ENCODE measurements around the gene E2F6. TPM values are rescaled to one million over a fixed set of nuclear protein-coding genes. Genes with fewer than 3 reads are reported as not detected.

Gene E2F6
- total RNA-seq, 1 experiment from 2014 or later: 21.8 TPM

GRCh38 chr2:11491348-11491933, 25.5 kb upstream of the E2F6 start:
- Histone ChIP-seq H3K56ac (ENCODE audit: insufficient read length, low read depth, low read length) (no peak overlapping the region), H4K5ac (ENCODE audit: insufficient read length, low read depth, low read length) (no peak overlapping the region), H2BK20ac (ENCODE audit: low read depth, low read length, poor library complexity, severe bottlenecking) (no peak overlapping the region), H4K8ac (replicated peaks; ENCODE audit: insufficient read length, low read depth, low read length) (no peak overlapping the region), H4K91ac (ENCODE audit: insufficient read length, low read depth, low read length) (no peak overlapping the region), H3K27ac (ENCODE audit: insufficient read length, low read depth, low read length) (no peak overlapping the region), H3K4ac (ENCODE audit: low read depth, low read length) (no peak overlapping the region), H2BK12ac (ENCODE audit: insufficient read length, low read depth, low read length) (no peak overlapping the region), H3T11ph (ENCODE audit: low read length) (no peak overlapping the region), H2BK15ac (ENCODE audit: low read depth, low read length) (no peak overlapping the region), H3K14ac (ENCODE audit: insufficient read depth, low read length) (no peak overlapping the region), H3K23ac (ENCODE audit: insufficient read length, low read depth, low read length) (no peak overlapping the region), H3K79me1 (ENCODE audit: insufficient read depth, low read depth, low read length, poor library complexity, severe bottlenecking) (no peaks in the 10 kb centered on the region), H2AK5ac (ENCODE audit: insufficient read length, low read length) (no peak overlapping the region), H2AFZ (ENCODE audit: low read length) (no peak overlapping the region), H3K9me3 (ENCODE audit: control insufficient read depth, low read depth, low read length) (no peaks in the 10 kb centered on the region), H3K79me2 (ENCODE audit: insufficient read depth, low read length) (peaks cover 2% of the 10 kb centered on the region; the same call in 1 of the 2 replicates), H3K27me3 (ENCODE audit: insufficient read depth, low read length) (no peaks in the 10 kb centered on the region), H2BK5ac (ENCODE audit: insufficient read length, low read length) (no peak overlapping the region), H3K4me1 (ENCODE audit: insufficient read depth, low read length) (no peaks in the 10 kb centered on the region; the same call in 1 of the 2 replicates), H3K18ac (ENCODE audit: insufficient read length, low read depth, low read length) (no peak overlapping the region), H3K9ac (ENCODE audit: extremely low read depth, insufficient read length, low read length) (no peak overlapping the region), H3K4me2 (ENCODE audit: insufficient read depth, insufficient read length, low read length) (no peak overlapping the region), H2BK120ac (ENCODE audit: low read depth, low read length, poor library complexity, severe bottlenecking) (no peak overlapping the region), H3K23me2 (ENCODE audit: insufficient read length, low read depth, low read length, poor library complexity, severe bottlenecking) (no peaks in the 10 kb centered on the region), H4K20me1 (ENCODE audit: control insufficient read depth, insufficient read depth, insufficient read length) (no peaks in the 10 kb centered on the region)
- DNase-seq: no peak
- Mint-ChIP-seq H3K9me3 (peaks cover 4 to 5% of the 10 kb centered on the region in 2 experiments), H3K36me3 (ENCODE audit: insufficient read depth in 1 of 3, low read depth in 3 of 3) (peaks cover 5 to 6% (median 5%) of the 10 kb centered on the region in 3 experiments; a peak in 6 of 7 replicates), H3K4me1 (peaks cover 24 to 28% of the 10 kb centered on the region in 2 experiments), H3K4me3 (no peak overlapping the region), H3K27me3 (ENCODE audit: low read depth) (no peaks in the 10 kb centered on the region; the same call in 1 of the 2 replicates), H3K27ac (no peak overlapping the region)
- WGBS (ENCODE audit: extremely low coverage, insufficient read length, low lambda C conversion rate): no CpG with 5 or more reads among the region's 3 CpGs
- TF ChIP-seq CTCF (conservative IDR thresholded peaks at IDR 0.05): no peak

All from H9 (cell line).